Stomach (tissue), 9 donors: ENCODE measurements around the gene KCNH6. TPM values are rescaled to one million over a fixed set of nuclear protein-coding genes. Genes with fewer than 3 reads are reported as not detected.

Experiments used
- DNase-seq, 2 donors: peaks; one replicate each; pipeline versions ENCODE4 v3.0.0 to v3.0.0-alpha.2; 2013 to 2019
- H3K27ac ChIP-seq, 5 donors: fragments of 200-600 bp in 4 of 5; sonication (generic) in 4 of 5; one replicate each; pipeline ENCODE4 v1.5.1; 2013 to 2019; ENCODE audit warnings: mild to moderate bottlenecking in 1 of 5, moderate library complexity in 1 of 5
- H3K27me3 ChIP-seq, 3 donors: fragments of 200-600 bp; sonication (generic); one replicate each; pipeline ENCODE4 v1.5.1; 2017 to 2019; ENCODE audit warnings: mixed run types in 1 of 3
- H3K36me3 ChIP-seq, 4 donors: fragments of 200-600 bp; sonication (generic); 1 replicate in 3 of 4; 2 replicates in 1 of 4; pipeline ENCODE4 v1.5.1; 2016 to 2019
- H3K4me1 ChIP-seq, 4 donors: fragments of 200-600 bp; sonication (generic); one replicate each; pipeline ENCODE4 v1.5.1; 2016 to 2019
- H3K4me3 ChIP-seq, 4 donors: fragments of 200-600 bp; sonication (generic) in 3 of 4; one replicate each; pipeline ENCODE4 v1.5.1; 2016 to 2019; ENCODE audit warnings: mild to moderate bottlenecking in 1 of 4
- H3K9me3 ChIP-seq, 4 donors: fragments of 200-600 bp; sonication (generic); one replicate each; pipeline ENCODE4 v1.5.1; 2016 to 2019
- EP300 ChIP-seq: sonication (generic); formaldehyde crosslinking; IDR thresholded peaks from one replicate; pipeline ENCODE4 v1.6.1; 2017; ENCODE audit warnings: antibody characterized with exemption
- POLR2A ChIP-seq, 4 donors: fragments of 450-650 bp; IDR thresholded peaks; one replicate each; pipeline ENCODE4 v1.6.1; 2016; ENCODE audit warnings: antibody characterized with exemption in 4 of 4, control low read depth in 2 of 4, mild to moderate bottlenecking in 1 of 4, moderate library complexity in 1 of 4
- POLR2AphosphoS5 ChIP-seq, 3 donors: sonication (generic); formaldehyde crosslinking; IDR thresholded peaks; one replicate each; pipeline ENCODE4 v1.6.1; 2016; ENCODE audit warnings: antibody characterized with exemption in 3 of 3
- WGBS, 5 donors: extraction: QIAGEN DNeasy Blood & Tissue Kit in 3 of 5; methylation state at CpG; one replicate each; pipeline versions ENCODE4 v1.1.5 to v1.1.7; 2013 to 2018; 5-methylcytosine and 5-hydroxymethylcytosine counted together
- intact Hi-C: fragments of 100-400 bp; cut with DNase I; formaldehyde crosslinking; loops from one replicate; pipeline ENCODE4 v1.15.1; 2023; ENCODE audit warnings: low total_unique reads
- polyA plus RNA-seq, 3 donors: library from polyadenylated mRNA; stranded (reverse); fragments of 200-250 nt; gene quantifications; one replicate each; pipeline ENCODE4 v1.2.3, GENCODE V29; 2013
- total RNA-seq, 5 donors: library from RNA; depleted of rRNA; stranded (reverse); fragments of >200 nt; gene quantifications; one replicate each; pipeline versions ENCODE4 v1.1.0 to v1.2.3, GENCODE V29; 2014 to 2016
- TF ChIP-seq, protein P1 (sequence below), 7 experiments: fragments of 450-650 bp in 4 of 7; fragments of 200-600 bp in 3 of 7; sonication (generic) in 3 of 7; IDR thresholded peaks; one replicate each; pipeline ENCODE4 v1.5.1; 2016 to 2019; ENCODE audit warnings: antibody characterized with exemption in 7 of 7, control low read depth in 2 of 7, mild to moderate bottlenecking in 1 of 7
- donor health status: healthy with polysubstance abuse.
- donor health status: Bipolar disorder and iron deficiency.
- donor health status: healthy.

KCNH6 gene
- total and polyA plus RNA-seq, 8 donors: 0.20 to 2.3 (median 0.45) TPM; not detected in 1

DNA sequence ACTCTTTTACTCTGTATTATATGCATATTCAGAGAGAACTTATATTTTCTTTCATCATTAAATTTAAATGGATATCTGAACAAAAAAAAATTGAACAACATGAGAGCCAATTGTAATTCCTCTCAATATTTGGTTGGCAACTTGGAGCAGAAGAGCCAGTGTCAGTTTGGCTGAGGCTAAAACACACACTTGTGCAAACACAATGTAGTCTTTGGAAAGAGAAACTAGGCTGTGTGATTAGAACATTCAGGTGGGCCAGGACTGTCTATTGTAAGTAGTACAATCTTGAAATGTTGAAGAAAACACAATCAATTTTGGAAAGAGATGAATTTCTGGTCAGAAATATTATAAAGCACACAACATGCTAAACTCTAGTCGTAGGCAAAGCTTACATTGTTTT is 44.1 kb downstream of the KCNH6 start:
- no peaks in the 10 kb centered on the region for H3K27me3 ChIP-seq
- peaks cover 0 to 6% (median 2%) of the 10 kb centered on the region in 4 donors for H3K36me3 ChIP-seq
- H3K4me1 ChIP-seq: peaks cover 0 to 31% (median 4%) of the 10 kb centered on the region in 4 donors
- 85 to 94% (median 92%) methylated on average over 1 of the region's 1 CpG for WGBS, 5 donors
- TF ChIP-seq POLR2A (IDR thresholded peaks at IDR 0.05) (no peak), EP300 (no peak), POLR2AphosphoS5 (IDR thresholded peaks at IDR 0.05) (no peak)
- TF ChIP-seq, protein P1, sequence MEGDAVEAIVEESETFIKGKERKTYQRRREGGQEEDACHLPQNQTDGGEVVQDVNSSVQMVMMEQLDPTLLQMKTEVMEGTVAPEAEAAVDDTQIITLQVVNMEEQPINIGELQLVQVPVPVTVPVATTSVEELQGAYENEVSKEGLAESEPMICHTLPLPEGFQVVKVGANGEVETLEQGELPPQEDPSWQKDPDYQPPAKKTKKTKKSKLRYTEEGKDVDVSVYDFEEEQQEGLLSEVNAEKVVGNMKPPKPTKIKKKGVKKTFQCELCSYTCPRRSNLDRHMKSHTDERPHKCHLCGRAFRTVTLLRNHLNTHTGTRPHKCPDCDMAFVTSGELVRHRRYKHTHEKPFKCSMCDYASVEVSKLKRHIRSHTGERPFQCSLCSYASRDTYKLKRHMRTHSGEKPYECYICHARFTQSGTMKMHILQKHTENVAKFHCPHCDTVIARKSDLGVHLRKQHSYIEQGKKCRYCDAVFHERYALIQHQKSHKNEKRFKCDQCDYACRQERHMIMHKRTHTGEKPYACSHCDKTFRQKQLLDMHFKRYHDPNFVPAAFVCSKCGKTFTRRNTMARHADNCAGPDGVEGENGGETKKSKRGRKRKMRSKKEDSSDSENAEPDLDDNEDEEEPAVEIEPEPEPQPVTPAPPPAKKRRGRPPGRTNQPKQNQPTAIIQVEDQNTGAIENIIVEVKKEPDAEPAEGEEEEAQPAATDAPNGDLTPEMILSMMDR (IDR thresholded peaks at IDR 0.05): no peak
- no peak overlapping the region for H3K4me3 ChIP-seq
- H3K9me3 ChIP-seq: no peaks in the 10 kb centered on the region
- no peak for DNase-seq
- H3K27ac ChIP-seq: no peak overlapping the region
- intact Hi-C loops: no loop called here

DNA sequence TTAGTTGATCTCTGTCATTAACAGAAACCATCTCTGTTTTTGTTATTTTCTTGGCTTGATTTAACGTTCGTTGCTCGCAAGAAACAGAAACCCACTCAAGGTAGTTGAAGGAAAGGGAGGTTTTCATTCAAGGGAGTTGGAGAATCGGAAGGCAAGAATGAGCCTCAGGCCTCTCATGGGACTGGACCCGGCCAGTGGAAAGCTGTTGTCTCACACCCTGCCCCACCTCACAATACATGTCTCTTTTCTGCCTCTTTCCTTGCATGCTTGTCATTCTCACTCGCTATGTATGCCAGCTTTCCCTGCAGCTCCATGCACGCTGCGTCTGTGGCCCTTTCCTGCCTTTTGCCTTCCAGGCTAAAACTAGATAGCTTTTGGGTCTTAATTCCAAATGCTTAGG is 45.4 kb downstream of the KCNH6 start:
- Histone ChIP-seq H3K27ac (no peak overlapping the region), H3K4me1 (peaks cover 0 to 31% (median 0%) of the 10 kb centered on the region in 4 donors), H3K36me3 (peaks cover 0 to 6% (median 2%) of the 10 kb centered on the region in 4 donors), H3K4me3 (no peak overlapping the region), H3K9me3 (no peaks in the 10 kb centered on the region), H3K27me3 (no peaks in the 10 kb centered on the region)
- no peak for DNase-seq
- intact Hi-C loops: no loop called here
- 83 to 88% (median 86%) methylated on average over 8 of the region's 8 CpGs for WGBS, 5 donors
- TF ChIP-seq, protein P1 (IDR thresholded peaks at IDR 0.05): no peak
- TF ChIP-seq EP300 (no peak), POLR2A (IDR thresholded peaks at IDR 0.05) (no peak), POLR2AphosphoS5 (IDR thresholded peaks at IDR 0.05) (no peak)

DNA sequence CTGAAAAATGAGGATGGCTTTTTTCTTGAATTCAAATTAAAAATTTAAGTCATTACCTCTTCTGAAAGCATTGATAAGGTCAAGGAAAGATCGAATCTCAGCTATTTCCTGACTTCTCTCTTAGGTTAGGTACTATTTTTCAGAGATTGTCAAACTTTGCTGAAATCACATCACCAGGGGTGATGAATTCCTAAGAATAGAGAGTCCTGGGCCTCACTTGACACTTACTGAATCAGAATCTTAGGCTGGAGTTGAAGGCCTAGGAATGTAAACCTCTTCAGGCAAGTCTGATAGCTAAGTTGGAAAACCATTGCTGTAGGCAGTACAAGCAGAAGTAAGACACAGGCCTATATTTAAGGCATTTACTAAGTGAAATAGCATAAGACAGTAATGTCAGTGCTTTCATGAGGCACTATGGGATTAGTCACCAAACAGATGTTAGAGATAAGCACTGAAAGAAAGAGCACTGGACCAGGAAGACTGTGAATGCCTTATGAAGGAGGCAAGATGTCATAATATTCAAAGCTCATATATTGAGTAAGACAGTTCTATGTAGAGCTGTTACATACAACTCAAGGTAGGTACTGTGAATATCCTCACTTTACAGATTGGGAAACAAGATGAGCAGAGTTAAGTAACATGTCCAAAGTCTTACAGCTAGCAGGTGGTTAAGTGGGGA is 48.6 kb downstream of the KCNH6 start:
- Histone ChIP-seq H3K4me1 (peaks cover 0 to 22% (median 0%) of the 10 kb centered on the region in 4 donors), H3K27me3 (no peaks in the 10 kb centered on the region), H3K27ac (no peak overlapping the region), H3K9me3 (no peaks in the 10 kb centered on the region), H3K4me3 (no peak overlapping the region), H3K36me3 (peaks cover 0 to 6% (median 2%) of the 10 kb centered on the region in 4 donors)
- intact Hi-C loops: no loop called here
- WGBS, 5 donors: 88 to 95% (median 93%) methylated on average over 1 of the region's 1 CpG
- no peak for TF ChIP-seq EP300
- no peak for TF ChIP-seq POLR2AphosphoS5 (IDR thresholded peaks at IDR 0.05)
- TF ChIP-seq, protein P1 (IDR thresholded peaks at IDR 0.05): no peak
- TF ChIP-seq POLR2A (IDR thresholded peaks at IDR 0.05): no peak
- DNase-seq: no peak

DNA sequence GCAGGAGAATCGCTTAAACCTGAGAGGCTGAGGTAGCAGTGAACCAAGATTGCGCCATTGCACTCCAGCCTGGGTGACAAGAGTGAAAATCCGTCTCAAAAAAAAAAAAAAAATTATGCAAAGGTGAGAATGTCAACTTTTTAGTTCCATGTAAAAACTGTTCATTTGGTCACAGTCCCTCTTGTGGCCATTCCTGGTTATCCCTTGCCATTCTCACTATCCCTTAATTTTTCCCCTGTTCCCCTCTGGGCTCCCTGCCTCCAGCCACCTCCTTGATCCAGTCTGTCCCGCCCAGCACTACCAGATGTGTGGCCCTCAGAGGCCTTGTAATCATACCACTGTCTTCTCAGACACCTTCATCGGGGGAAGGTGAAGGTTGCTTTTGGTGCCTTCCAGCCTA is 50.5 kb downstream of the KCNH6 start:
- WGBS, 5 donors: 75 to 86% (median 83%) methylated on average over 5 of the region's 5 CpGs
- H3K4me3 ChIP-seq: no peak overlapping the region
- DNase-seq: no peak
- no peak overlapping the region for H3K27ac ChIP-seq
- no peaks in the 10 kb centered on the region for H3K9me3 ChIP-seq
- peaks cover 0 to 12% (median under 1%) of the 10 kb centered on the region in 4 donors for H3K4me1 ChIP-seq
- TF ChIP-seq POLR2A (IDR thresholded peaks at IDR 0.05): no peak
- no peak for TF ChIP-seq POLR2AphosphoS5 (IDR thresholded peaks at IDR 0.05)
- no peak for TF ChIP-seq EP300
- TF ChIP-seq, protein P1 (IDR thresholded peaks at IDR 0.05): peak in 2 of 7 experiments; percentile 13 to 14
- intact Hi-C loops: no loop called here
- H3K27me3 ChIP-seq: no peaks in the 10 kb centered on the region
- peaks cover 0 to 9% (median 6%) of the 10 kb centered on the region in 4 donors for H3K36me3 ChIP-seq
